ENCODE data around the gene HIGD2B. TPM values are rescaled to one million over a fixed set of nuclear protein-coding genes. Genes with fewer than 3 reads are reported as not detected.

The HIGD2B gene, protein sequence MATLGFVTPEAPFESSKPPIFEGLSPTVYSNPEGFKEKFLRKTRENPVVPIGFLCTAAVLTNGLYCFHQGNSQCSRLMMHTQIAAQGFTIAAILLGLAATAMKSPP
- total RNA-seq (2014; rRNA removed; shearing (Covaris generic)), result not detected in 2 replicates
- polyA plus RNA-seq (2016; fragmentation: Nextera tagmentation; extraction: Ambion mirVana), result not detected in 2 replicates

DNA sequence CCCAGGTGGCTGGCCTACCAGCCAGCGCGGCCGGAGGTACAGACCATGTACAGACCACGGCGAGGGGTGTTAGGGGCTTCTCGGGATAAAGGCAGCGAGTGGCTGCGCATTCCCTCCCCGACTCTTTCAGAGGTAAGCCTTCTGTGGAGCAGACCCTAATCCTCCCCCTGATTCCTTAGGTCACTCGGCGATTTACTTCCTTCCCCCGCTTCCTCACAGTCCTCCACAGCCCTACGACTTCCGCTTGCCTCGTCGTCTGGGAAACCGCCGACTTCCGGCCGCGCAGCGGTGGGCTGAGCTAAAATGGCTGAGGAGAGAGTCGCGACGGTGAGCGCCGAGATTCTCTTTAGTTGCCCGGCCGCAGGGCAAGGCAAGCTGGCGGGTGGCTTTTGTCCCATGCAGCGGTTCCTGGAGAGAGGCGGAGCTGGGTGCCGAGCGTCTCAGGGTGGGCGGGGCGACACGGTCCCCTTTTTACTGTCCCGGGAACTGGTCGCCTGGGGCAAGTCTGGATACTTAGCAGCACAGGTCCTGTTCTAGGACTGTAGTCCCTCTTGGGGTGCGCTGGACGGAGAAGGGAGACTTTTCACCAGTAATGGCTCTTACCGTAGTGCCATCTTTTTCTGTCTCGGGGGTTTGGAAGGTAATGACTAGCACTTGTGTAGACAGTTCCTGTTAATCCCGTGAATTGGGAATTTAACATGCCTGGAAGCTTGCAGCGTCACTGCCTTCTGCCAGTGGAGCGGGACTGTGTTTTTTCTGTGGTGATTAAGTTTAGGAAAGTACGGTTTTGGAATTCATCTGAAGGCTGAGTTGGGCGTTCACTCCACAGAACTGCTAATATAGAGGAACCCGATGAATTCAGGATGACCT lies at the start of gene HIGD2B, which contains the start of gene BBS4:
Gene HIGD2B (minus strand): TSS at position 258 of the 870 bp plus-strand sequence. CDS start 9,808 bp downstream, outside the sequence.
Gene BBS4 (plus strand): TSS at position 283 of the 870 bp plus-strand sequence. CDS start 21 bp downstream, at position 304.
- Histone ChIP-seq H4K20me1 (ENCODE audit: insufficient read depth) (no peaks in the 10 kb centered on the region), H3K9me2 (ENCODE audit: insufficient read depth) (no peaks in the 10 kb centered on the region), H3K9ac (peak within 1 kb of the TSS; percentile 87), H3K4me2 (ENCODE audit: unreplicated experiment) (peak within 1 kb of the TSS; percentile 99), H3K4me1 (ENCODE audit: insufficient read depth) (peaks cover 6% of the 10 kb centered on the region), H3K27me3 (replicated peaks; ENCODE audit: insufficient read depth) (no peaks in the 10 kb centered on the region), H3K79me2 (ENCODE audit: insufficient read depth) (peaks cover 29% of the 10 kb centered on the region), H3K36me3 (ENCODE audit: low read depth) (no peaks in the 10 kb centered on the region), H3K27ac (peak within 1 kb of the TSS; percentile 87), H3F3A (ENCODE audit: insufficient read depth) (peaks cover 18% of the 10 kb centered on the region), H3K9me3 (ENCODE audit: low read depth) (no peaks in the 10 kb centered on the region), H3K4me3 (peak within 1 kb of the TSS; percentile 95), H2AFZ (peak within 1 kb of the TSS; percentile 99)
- peak; percentile 96 for DNase-seq
- WGBS, 2 experiments (ENCODE audit: low coverage in 1 of 2, low lambda C conversion rate in 2 of 2, missing lambda C conversion rate in 2 of 2), result 0 to 2% methylated on average over 47 to 49 of the region's 49 CpGs
- TF ChIP-seq EZH2 (IDR thresholded peaks at IDR 0.05; ENCODE audit: insufficient read depth, poor library complexity, severe bottlenecking) (no peak), EZH2phosphoT487 (IDR thresholded peaks at IDR 0.05; ENCODE audit: insufficient read depth, low read depth) (no peak)
- in situ Hi-C loops (cut with MboI), result no loop called here

DNA sequence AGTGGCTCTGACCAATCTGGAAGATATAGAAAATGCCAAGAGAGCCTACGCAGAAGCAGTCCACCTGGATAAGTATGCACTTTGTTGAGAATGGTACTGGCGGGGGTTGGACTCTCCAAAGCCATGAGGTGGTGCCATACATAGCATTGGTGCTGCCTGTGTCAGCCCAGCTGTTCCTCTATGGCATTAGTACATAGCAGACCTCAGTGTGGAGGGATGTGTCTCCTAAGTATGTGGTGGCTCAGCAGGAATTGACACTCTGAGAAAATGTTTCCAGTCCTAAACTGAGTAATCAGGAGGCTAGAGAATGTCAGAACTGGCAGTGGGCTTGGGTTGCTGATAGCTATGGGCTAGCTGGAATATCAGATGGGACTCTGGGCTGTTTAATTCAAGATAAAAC lies 49.1 kb upstream of the HIGD2B start:
- TF ChIP-seq EZH2 (IDR thresholded peaks at IDR 0.05; ENCODE audit: insufficient read depth, poor library complexity, severe bottlenecking), result no peak
- no peak for TF ChIP-seq EZH2phosphoT487 (IDR thresholded peaks at IDR 0.05; ENCODE audit: insufficient read depth, low read depth)
- Histone ChIP-seq H3K9me3 (ENCODE audit: low read depth) (no peaks in the 10 kb centered on the region), H3F3A (ENCODE audit: insufficient read depth) (no peaks in the 10 kb centered on the region), H3K9ac (no peak overlapping the region), H3K27ac (no peak overlapping the region), H3K79me2 (ENCODE audit: insufficient read depth) (no peaks in the 10 kb centered on the region), H3K4me2 (ENCODE audit: unreplicated experiment) (no peak overlapping the region), H3K4me3 (no peak overlapping the region), H3K36me3 (ENCODE audit: low read depth) (peaks cover 23% of the 10 kb centered on the region; the same call in 1 of the 2 replicates), H3K4me1 (ENCODE audit: insufficient read depth) (no peaks in the 10 kb centered on the region), H4K20me1 (ENCODE audit: insufficient read depth) (no peaks in the 10 kb centered on the region), H3K9me2 (ENCODE audit: insufficient read depth) (no peaks in the 10 kb centered on the region), H2AFZ (no peak overlapping the region), H3K27me3 (replicated peaks; ENCODE audit: insufficient read depth) (no peaks in the 10 kb centered on the region)
- in situ Hi-C loops (cut with MboI), result no loop called here
- 89 to 97% methylated on average over 2 of the region's 2 CpGs for WGBS, 2 experiments (ENCODE audit: low coverage in 1 of 2, low lambda C conversion rate in 2 of 2, missing lambda C conversion rate in 2 of 2)
- DNase-seq, result no peak

DNA sequence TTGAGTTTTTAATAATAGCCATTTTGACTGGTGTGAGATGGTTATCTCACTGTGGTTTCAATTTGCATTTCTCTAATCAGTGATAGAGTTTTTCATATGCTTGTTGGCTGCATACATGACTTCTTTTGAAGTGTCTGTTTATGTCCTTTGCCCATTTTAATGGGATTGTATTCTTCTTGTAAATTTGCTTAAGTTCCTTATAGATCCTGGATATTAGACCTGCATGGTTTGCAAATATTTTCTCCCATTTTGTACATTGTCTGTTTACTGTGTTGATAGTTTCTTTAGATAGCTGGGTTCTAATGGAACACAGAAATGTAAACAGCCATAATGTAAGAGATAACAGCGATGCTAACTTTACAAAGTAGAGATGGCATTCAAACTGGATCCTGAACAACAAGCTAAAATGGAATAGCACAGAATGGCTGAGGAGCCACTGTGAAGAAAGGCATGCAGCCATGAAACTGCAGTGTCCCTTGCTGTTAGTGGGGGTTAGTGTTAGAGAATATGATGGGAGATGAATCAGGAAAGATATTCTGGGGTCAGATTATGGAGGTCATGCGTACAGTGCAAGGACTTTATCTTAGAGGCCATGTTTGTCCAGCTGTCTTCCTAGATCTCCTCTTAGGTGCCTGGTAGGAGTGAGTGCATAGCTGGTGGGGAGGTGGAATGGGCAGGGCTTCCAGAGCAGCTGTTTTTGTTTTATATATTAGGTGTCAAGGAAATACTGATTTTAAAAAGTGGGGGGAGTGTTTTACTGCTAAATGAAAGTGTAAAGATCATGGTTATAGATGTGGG lies 48.2 kb upstream of the HIGD2B start:
- Histone ChIP-seq H3F3A (ENCODE audit: insufficient read depth) (no peaks in the 10 kb centered on the region), H3K79me2 (ENCODE audit: insufficient read depth) (no peaks in the 10 kb centered on the region), H3K27ac (no peak overlapping the region), H3K36me3 (ENCODE audit: low read depth) (peaks cover 14% of the 10 kb centered on the region; the same call in 1 of the 2 replicates), H3K9me3 (ENCODE audit: low read depth) (no peaks in the 10 kb centered on the region), H3K4me1 (ENCODE audit: insufficient read depth) (no peaks in the 10 kb centered on the region), H3K4me3 (no peak overlapping the region), H4K20me1 (ENCODE audit: insufficient read depth) (no peaks in the 10 kb centered on the region), H3K27me3 (replicated peaks; ENCODE audit: insufficient read depth) (no peaks in the 10 kb centered on the region), H3K9me2 (ENCODE audit: insufficient read depth) (no peaks in the 10 kb centered on the region), H2AFZ (no peak overlapping the region), H3K9ac (no peak overlapping the region), H3K4me2 (ENCODE audit: unreplicated experiment) (no peak overlapping the region)
- TF ChIP-seq EZH2 (IDR thresholded peaks at IDR 0.05; ENCODE audit: insufficient read depth, poor library complexity, severe bottlenecking) (no peak), EZH2phosphoT487 (IDR thresholded peaks at IDR 0.05; ENCODE audit: insufficient read depth, low read depth) (no peak)
- 93 to 97% methylated on average over 2 of the region's 2 CpGs for WGBS, 2 experiments (ENCODE audit: low coverage in 1 of 2, low lambda C conversion rate in 2 of 2, missing lambda C conversion rate in 2 of 2)
- in situ Hi-C loops (cut with MboI), result no loop called here
- DNase-seq, result no peak

DNA sequence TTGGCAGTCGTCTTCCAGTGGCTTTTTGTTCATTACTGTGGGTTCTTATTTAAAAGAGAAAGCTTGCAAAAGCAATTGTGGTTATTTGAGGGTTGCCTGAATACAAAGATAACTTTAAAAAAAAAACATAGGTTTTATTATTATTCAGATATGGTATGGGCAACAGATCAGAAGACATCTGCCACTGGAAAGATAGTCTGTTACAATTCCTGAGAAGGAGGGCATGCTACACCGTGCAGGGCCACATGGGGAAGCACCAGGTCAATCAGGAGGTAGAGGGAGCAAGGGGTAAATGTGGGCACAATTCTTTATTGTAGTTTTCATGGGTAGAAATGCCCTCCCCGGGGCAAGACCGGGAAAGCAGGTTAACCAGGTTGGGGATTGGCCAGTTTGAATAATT lies 46.5 kb upstream of the HIGD2B start:
- in situ Hi-C loops (cut with MboI), result no loop called here
- no peaks in the 10 kb centered on the region for H3K9me2 ChIP-seq (ENCODE audit: insufficient read depth)
- H4K20me1 ChIP-seq (ENCODE audit: insufficient read depth), result no peaks in the 10 kb centered on the region
- H3K4me3 ChIP-seq, result no peak overlapping the region
- DNase-seq, result no peak
- H3K9me3 ChIP-seq (ENCODE audit: low read depth), result no peaks in the 10 kb centered on the region
- WGBS, 2 experiments (ENCODE audit: low coverage in 1 of 2, low lambda C conversion rate in 2 of 2, missing lambda C conversion rate in 2 of 2), result 91 to 92% methylated on average over 4 of the region's 4 CpGs
- H3K36me3 ChIP-seq (ENCODE audit: low read depth), result peaks cover 12% of the 10 kb centered on the region; the same call in 1 of the 2 replicates
- H3F3A ChIP-seq (ENCODE audit: insufficient read depth), result no peaks in the 10 kb centered on the region
- H2AFZ ChIP-seq, result no peak overlapping the region
- H3K9ac ChIP-seq, result no peak overlapping the region
- H3K27ac ChIP-seq, result no peak overlapping the region
- no peak for TF ChIP-seq EZH2 (IDR thresholded peaks at IDR 0.05; ENCODE audit: insufficient read depth, poor library complexity, severe bottlenecking)
- no peak for TF ChIP-seq EZH2phosphoT487 (IDR thresholded peaks at IDR 0.05; ENCODE audit: insufficient read depth, low read depth)
- H3K27me3 ChIP-seq (replicated peaks; ENCODE audit: insufficient read depth), result no peaks in the 10 kb centered on the region
- H3K79me2 ChIP-seq (ENCODE audit: insufficient read depth), result no peaks in the 10 kb centered on the region
- H3K4me2 ChIP-seq (ENCODE audit: unreplicated experiment), result no peak overlapping the region
- 0 out of 2 replicates have a peak, but pooled peaks cover 2% of the 10 kb centered on the region for H3K4me1 ChIP-seq (ENCODE audit: insufficient read depth)

All from GM23248 (cell line).